HepG2 (cell line): ENCODE data around the gene FOXP3.

Experiments
- PAX8 ChIP-seq: sonication (generic); formaldehyde crosslinking; IDR thresholded peaks from 2 replicates; pipeline ENCODE4 v1.8.0; 2022; ENCODE audit warnings: mild to moderate bottlenecking, missing genetic modification reagents, borderline replicate concordance
- ZFX ChIP-seq: sonication (generic); formaldehyde crosslinking; IDR thresholded peaks from 2 replicates; pipeline ENCODE4 v1.4.0; 2020; ENCODE audit warnings: mild to moderate bottlenecking, low read depth, missing genetic modification reagents, moderate library complexity

- TF ChIP-seq ZFX (CRISPR knock-in tag) (no peak), PAX8 (CRISPR knock-in tag) (no peak)
These were observed 13.0 kb upstream of the FOXP3 start for GRCh38 chrX:49277535-49277830.
